Activated CD8-positive, alpha-beta memory T cell treated with anti-CD3 and anti-CD28 coated beads, Interleukin-2, amount 50 U/mL, for 48 hours (primary cell): Measurements from ENCODE around the gene IL17C.

Experiments used
- DNase-seq: peaks from one replicate; pipeline ENCODE4 v3.0.0-alpha.2; 2020

IL17C gene

GRCh38 chr16:88610909-88611812, 27.2 kb upstream of the IL17C start:
- DNase-seq = no peak

DNA sequence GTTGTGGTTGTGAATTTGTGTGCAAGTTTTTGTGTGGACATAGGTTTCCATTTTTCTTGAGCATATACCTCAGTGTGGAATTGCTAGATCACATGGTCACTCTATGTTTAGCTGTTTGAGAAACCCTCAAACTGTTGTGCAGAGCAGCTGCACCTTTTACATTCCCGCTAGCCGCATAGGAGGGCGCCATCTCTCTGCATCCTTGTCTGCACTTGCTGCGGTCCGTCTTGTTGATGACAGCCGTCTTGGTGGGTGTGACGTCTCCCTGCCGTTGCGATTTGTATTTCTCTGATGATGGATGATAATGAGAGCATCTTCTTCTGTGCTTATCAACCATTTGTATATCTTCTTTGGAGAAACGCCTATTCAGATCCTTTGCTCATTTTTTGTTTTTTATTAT, 25.1 kb upstream of the IL17C start:
- DNase-seq = no peak

DNA sequence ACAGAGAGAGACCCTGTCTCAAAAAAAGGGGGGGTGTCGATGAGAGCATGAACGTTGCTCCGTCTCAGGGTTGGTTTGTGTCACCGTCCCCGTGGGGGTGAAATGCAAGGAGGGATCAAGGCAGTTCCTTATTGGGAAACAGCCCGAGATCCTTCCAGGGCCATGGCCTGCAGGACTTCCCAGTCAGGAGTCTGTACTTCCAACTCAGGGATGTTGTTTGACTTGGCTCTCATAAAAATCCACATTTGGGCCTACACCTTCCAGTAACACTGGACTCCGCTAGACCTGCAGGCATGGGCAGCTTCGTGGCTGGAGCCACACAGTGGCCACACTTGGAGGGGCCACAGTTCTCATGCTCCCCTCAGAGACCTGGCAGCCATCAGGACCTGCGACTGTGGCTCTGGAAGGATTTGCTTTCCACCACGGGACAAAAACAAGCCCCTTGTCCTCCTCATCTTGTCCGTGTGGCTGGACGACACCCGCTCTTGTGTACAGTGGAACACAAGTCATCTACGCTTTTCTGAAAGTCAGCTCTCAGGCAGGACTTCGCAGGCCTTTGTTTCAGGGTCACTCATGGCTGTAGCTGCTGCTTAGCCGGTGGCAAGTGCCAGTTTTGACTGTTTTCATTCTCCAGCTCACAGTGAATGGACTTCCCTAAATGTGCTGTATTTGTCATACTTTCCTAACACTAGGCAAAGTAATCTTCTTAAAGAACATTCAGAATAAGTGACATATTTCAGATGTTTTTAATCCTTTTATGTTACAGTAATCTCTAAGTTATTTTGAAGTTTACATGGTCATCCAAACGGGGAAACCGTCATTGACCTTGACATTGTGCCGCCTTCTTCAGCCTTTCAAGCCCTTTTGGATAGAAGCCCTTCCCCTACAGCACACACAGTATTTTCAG, 24.2 kb upstream of the IL17C start:
- DNase-seq = no peak

GRCh38 chr16:88614818-88615580, 23.4 kb upstream of the IL17C start:
- no peak for DNase-seq

GRCh38 chr16:88616320-88616719, 22.1 kb upstream of the IL17C start:
- DNase-seq = no peak

DNA sequence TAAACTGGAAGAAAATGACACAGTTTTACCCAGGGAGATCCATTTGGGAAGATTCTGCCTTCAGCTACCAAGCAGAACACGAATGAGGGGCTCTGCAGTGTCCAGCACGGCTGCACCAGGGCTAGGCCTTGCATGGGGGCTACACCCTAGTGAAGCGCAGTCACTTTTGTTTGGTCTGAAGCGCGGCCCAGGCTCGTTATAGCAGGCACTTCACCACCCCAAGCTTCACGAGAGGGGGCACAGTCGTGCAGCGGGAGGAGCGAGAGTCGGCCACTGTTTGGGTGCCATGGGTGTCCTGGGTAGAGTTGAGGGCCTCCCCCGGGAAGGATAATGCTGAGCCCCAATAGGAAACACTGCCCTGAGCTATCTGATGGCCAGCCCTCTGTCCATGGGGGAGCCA, 21.6 kb upstream of the IL17C start:
- no peak for DNase-seq

GRCh38 chr16:88617268-88618031, 20.9 kb upstream of the IL17C start:
- no peak for DNase-seq

DNA sequence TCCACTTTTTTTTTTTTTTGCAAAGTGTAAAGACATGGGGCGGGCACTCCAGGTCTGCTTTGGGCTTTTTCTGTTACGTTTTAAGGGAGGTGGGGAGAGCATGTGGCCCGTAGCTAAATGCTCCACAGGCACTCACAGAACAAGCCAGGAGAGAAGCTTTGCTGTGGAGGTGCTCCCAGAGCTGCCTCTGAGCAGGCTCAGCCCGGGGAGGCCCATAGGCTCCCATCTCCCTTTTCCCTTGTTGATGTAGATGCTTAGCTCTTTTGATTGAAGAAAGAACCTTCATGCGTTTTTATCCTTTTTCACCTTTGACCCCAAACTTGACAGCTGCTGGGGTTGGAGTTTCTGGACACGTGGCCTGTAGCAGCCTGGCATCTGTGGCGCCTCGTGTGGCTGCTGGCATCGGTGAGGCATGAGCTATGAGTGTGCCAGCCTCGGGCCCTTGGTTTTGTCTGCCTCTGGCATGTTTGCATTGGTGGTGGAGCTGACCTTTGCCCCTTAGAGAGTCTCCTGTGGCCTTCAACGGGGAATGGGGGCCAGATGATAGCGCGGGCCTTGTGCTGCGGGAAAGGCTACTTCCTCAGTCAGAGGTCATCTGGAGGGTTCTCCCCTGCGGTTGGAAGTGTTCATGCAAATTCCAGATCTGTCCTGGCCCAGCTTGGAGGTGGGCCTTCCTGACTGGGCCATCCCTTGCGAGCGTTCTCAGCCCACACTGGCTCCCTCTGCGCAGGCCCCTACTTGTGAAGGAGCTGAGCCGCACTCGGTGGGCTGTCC, 20.0 kb upstream of the IL17C start:
- no peak for DNase-seq

DNA sequence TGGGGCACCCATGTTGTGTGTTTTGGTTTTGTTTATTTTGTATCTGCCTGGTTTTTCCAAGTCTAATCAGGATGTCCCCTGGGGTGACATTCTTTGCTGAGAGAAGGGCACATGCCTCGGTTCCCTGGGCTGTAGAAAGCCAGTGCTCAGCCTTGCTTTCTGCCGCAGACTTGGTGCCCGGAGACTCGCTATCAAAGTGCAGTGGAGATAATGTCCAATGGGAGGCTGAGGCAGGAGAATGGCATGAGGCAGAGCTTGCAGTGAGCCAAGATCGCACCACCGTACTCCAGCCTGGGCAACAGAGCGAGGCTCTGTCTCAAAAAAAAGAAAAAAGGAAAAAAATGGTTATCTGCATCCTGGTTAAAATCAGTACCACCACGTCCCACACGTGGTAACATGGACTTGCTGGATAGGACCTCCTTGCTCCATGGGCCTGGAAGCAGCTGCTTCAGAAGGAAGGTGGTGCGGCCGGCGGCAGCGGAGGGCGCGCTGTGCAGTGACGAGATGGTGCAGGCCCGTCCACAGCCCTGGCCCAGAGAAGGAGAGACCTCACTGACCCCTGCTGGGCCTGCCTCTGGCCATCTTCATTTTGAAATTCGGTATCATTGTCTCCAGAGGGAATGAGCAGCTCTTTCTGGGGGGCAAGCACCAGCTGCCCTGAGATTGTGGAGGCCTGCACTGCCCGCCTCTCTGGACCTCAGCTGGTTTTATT, 19.3 kb upstream of the IL17C start:
- DNase-seq = no peak

DNA sequence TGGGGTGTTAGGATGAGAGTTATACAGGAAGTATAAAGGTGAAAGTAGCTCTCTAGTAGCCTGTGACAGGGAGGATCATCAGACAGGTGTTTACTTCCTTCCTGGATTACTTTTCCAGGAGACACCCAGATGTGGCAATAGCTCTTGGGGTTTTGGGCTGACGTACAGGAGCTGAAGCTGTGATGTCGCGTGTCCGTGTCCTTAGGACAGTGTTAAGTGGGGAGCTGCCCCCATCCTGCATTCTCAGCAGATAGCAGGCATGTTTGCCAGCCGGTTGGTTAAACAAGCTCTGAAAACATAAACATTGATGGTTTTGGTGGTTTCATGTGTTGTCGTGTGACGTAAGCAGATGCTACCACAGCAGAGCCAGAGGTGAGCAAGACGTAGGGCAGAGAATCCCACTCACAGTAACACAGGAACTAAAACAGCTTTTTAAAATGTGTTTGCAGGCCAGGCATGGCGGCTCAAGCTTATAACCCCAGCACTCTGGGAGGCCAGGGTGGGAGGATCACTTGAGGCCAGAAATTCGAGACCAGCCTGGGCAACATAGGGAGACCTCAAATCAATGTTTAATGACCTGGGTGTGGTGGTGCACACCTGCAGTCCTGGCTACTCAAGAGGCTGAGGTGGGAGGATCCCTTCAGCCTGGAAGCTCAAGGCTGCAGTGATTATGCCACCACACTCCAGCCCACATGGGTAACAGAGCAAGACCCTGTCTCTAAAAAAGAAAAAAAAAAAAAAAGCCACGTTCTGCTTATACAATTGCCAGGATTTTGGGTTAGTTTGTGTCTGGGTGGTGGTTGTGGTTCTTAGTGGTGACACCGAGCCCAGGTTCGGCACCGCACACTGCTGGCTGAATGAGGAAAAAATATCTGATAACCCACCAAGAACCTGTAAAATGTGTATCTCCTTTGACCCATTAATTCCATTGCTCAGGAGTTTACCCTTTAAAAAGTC, 18.2 kb upstream of the IL17C start:
- DNase-seq = peak; percentile 62

DNA sequence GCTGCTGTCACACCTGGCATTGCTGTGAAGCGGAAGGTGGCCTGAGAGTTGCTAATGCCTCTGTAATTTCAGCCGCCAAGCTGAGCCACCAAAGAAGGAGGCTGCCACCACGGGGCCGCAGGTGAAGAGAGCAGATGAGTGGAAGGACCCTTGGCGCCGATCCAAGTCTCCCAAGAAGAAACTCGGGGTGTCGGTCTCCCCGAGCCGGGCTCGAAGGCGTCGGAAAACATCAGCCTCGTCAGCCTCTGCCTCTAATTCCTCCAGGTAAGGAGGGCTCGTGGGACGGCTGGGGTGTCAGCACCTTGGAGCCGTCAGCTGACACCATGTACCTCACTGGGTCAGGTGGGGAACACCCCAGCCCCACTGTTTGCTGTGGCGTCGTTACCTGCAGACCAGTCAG, 16.2 kb upstream of the IL17C start:
- no peak for DNase-seq

DNA sequence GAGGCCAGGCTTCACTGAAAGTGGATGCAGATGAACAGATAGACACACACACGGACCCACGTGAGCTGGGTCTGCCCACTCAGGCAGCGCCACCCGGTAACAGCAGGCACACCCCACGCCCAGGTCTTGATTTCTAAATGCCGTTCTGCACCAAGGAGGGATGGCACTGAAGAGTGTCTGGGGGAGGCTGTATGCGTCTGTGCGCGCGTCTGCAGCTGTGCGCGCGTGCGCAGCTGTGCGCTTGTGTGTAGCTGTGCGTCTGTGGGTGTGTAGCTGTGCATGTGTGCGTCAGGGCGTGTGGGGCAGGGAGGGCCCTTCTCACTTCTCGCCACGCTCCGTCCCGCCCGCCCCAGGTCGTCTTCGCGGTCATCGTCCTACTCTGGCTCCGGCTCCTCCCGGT, 15.5 kb upstream of the IL17C start:
- DNase-seq = no peak

- DNase-seq = no peak
Observed at GRCh38 chr16:88623858-88624257, 14.5 kb upstream of the IL17C start.

DNA sequence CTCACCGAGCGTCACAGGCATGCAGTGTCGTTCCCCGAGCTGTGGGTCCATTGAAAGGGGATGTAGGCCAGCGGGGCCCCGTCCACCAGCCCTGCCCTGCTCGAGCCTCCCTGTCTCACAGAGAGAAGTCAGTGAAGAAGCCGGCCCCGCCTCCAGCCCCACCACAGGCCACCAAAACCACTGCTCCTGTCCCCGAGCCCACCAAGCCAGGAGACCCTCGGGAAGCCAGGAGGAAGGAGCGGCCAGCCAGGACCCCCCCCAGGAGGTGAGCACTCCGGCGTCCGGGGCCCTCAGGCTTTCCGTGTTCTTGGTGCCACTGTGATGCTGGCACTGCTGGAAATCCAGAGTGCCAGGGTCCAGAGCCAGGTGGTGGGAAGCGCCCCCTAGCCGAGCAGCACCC, 13.9 kb upstream of the IL17C start:
- DNase-seq = no peak

GRCh38 chr16:88624977-88625576, 13.3 kb upstream of the IL17C start:
- no peak for DNase-seq

DNA sequence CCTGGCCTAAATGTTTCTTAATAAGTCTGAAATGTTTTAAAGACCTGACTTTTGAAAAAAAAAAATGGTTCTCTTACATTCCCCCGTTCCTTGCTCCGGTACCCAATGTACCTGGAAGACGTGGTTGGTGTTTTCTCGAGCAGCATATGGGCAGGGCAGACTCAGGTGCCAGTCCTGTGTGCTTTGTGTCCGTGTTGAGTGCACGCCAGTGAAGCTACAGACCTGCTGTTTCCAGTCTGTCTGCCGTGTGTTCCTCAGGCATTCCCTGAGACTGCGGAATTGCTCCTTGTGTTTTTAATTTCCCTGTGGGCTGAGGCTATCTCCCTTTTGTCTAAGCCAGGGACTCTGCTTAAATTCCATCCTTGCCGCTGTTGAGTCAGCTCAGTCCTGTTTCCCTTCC, 11.7 kb upstream of the IL17C start:
- no peak for DNase-seq

- DNase-seq = no peak
Observed at GRCh38 chr16:88627531-88628411, 10.6 kb upstream of the IL17C start.

GRCh38 chr16:88628512-88628974, 9.8 kb upstream of the IL17C start:
- no peak for DNase-seq
